Neural crest cell (in vitro differentiated cells): ENCODE results near the gene INA. TPM values are rescaled to one million over a fixed set of nuclear protein-coding genes. Genes with fewer than 3 reads are reported as not detected.

Experiments
- DNase-seq: peaks from one replicate; pipeline ENCODE4 v3.0.0; 2021; ENCODE audit warnings: low read depth, mixed read lengths, low spot score
- H3K27ac Mint-ChIP-seq: one replicate; pipeline ENCODE4 v1.8.0; 2021; ENCODE audit warnings: mild to moderate bottlenecking, mixed read lengths; ENCODE audit not compliant: unreplicated experiment
- H3K27me3 Mint-ChIP-seq: 2 replicates; pipeline ENCODE4 v1.8.0; 2021; ENCODE audit warnings: low read depth, mild to moderate bottlenecking, mixed read lengths
- H3K36me3 Mint-ChIP-seq: 2 replicates; pipeline ENCODE4 v1.8.0; 2021; ENCODE audit warnings: low read depth, mild to moderate bottlenecking, mixed read lengths
- H3K4me1 Mint-ChIP-seq: 2 replicates; pipeline ENCODE4 v1.8.0; 2021; ENCODE audit warnings: mixed read lengths
- H3K4me3 Mint-ChIP-seq: one replicate; pipeline ENCODE4 v1.8.0; 2021; ENCODE audit warnings: mild to moderate bottlenecking, mixed read lengths
- H3K9me3 Mint-ChIP-seq: 2 replicates; pipeline ENCODE4 v1.8.0; 2021; ENCODE audit warnings: mixed read lengths
- total RNA-seq: library from RNA; stranded (reverse); gene quantifications from 2 replicates; pipeline ENCODE4 v1.2.1, GENCODE V29; 2021
- TF ChIP-seq, protein P1 (sequence below): fragments of 200-600 bp; sonication (generic); conservative IDR thresholded peaks from 2 replicates; pipeline ENCODE4 v1.5.0; 2021; ENCODE audit warnings: antibody characterized with exemption, mild to moderate bottlenecking

Gene INA
- total RNA-seq, 1 donor from 2014 or later: 39.7 TPM

DNA sequence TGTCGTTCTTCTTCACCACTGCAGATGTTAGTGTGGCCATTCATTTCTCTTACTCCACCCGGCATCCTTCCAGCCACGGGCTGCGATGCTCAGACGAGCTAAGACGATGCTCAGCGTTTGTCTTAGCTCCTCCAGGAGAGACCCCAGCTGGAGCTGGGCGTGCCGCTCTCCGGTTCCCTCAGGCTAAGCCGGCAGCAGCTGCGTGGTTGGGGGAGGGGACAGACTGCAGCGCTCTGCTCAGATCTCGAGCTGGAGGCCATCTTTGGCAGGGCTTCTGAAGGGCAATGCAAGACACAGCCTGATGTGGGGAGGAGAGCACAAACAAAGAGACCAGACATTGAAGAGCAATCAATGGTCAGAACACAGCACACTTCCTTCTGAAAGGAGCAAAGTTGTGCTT lies 4.8 kb downstream of the INA start:
- H3K36me3 Mint-ChIP-seq: peaks cover 7% of the 10 kb centered on the region
- H3K27me3 Mint-ChIP-seq: peaks cover 48% of the 10 kb centered on the region
- peak; percentile 50 for DNase-seq
- H3K9me3 Mint-ChIP-seq: no peaks in the 10 kb centered on the region
- H3K27ac Mint-ChIP-seq: peak overlapping the region; percentile 83
- H3K4me1 Mint-ChIP-seq: peaks cover 24% of the 10 kb centered on the region
- peak overlapping the region; percentile 84 for H3K4me3 Mint-ChIP-seq
- TF ChIP-seq, protein P1, sequence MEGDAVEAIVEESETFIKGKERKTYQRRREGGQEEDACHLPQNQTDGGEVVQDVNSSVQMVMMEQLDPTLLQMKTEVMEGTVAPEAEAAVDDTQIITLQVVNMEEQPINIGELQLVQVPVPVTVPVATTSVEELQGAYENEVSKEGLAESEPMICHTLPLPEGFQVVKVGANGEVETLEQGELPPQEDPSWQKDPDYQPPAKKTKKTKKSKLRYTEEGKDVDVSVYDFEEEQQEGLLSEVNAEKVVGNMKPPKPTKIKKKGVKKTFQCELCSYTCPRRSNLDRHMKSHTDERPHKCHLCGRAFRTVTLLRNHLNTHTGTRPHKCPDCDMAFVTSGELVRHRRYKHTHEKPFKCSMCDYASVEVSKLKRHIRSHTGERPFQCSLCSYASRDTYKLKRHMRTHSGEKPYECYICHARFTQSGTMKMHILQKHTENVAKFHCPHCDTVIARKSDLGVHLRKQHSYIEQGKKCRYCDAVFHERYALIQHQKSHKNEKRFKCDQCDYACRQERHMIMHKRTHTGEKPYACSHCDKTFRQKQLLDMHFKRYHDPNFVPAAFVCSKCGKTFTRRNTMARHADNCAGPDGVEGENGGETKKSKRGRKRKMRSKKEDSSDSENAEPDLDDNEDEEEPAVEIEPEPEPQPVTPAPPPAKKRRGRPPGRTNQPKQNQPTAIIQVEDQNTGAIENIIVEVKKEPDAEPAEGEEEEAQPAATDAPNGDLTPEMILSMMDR: no peak

DNA sequence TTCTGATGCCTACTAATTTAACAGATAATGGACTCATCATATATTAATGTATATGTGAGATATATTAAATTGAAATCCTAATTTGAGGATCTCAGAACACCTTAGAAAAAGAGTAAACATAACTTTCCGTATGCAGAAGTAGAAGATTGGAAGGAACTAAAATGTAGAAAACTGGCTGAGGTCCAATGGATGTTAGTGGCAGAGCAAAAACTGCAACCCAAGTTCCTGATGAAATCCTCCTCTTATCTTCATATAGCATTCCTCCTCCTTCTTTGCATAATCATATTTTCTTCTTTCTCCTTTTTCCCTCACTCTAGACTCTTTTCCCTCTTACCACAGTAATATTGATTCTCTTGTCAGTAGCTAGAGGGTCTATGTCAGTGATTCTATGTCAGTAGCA lies 6.0 kb downstream of the INA start:
- H3K27me3 Mint-ChIP-seq: peaks cover 38% of the 10 kb centered on the region
- no peaks in the 10 kb centered on the region for H3K9me3 Mint-ChIP-seq
- no peak for DNase-seq
- H3K27ac Mint-ChIP-seq: no peak overlapping the region
- TF ChIP-seq, protein P1: no peak
- no peak overlapping the region for H3K4me3 Mint-ChIP-seq
- peaks cover 24% of the 10 kb centered on the region for H3K4me1 Mint-ChIP-seq
- peaks cover 7% of the 10 kb centered on the region for H3K36me3 Mint-ChIP-seq

DNA sequence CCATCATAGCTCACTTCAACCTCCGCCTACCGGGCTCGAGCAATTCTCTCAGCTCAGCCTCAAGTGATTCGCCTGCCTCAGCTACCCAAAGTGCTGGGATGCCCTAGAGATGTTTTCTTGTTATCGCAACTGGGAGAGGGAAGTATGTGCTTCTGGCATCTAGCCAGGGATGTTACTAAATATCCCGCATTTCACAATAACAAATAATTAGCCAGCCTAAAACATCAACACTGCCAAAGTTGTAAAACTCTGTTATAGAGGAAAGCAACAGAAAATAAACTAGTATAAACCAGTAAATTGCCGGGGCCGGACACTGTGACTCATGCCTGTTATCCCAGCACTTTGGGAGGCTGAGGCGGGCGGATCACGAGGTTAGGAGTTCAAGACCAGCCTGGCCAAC lies 7.2 kb downstream of the INA start:
- Mint-ChIP-seq H3K36me3 (peaks cover 3% of the 10 kb centered on the region), H3K27ac (no peak overlapping the region), H3K4me1 (peaks cover 18% of the 10 kb centered on the region), H3K4me3 (no peak overlapping the region), H3K27me3 (peaks cover 26% of the 10 kb centered on the region), H3K9me3 (no peaks in the 10 kb centered on the region)
- no peak for DNase-seq
- TF ChIP-seq, protein P1: no peak

DNA sequence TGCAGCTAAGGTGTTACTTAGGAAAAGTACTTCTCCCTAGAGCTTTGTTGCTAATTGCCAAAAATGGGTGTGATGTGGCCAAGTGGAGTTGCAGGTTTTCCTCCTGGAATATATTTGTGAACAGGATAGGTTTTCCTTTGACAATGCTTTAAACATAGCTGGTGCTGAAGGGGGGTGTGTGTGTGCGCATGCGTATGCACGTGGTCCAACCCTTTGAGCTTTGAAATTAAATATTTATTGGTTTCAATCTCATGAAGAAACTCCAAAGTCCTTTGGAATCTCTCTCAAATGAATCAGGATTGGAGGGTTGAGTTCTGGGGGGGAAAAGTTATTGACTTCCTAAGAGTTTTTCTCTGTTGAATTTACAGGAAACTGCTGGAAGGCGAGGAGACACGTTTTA lies 11.1 kb downstream of the INA start:
- H3K4me3 Mint-ChIP-seq: no peak overlapping the region
- H3K4me1 Mint-ChIP-seq: no peaks in the 10 kb centered on the region
- H3K27ac Mint-ChIP-seq: no peak overlapping the region
- H3K36me3 Mint-ChIP-seq: no peaks in the 10 kb centered on the region
- TF ChIP-seq, protein P1: no peak
- no peaks in the 10 kb centered on the region for H3K27me3 Mint-ChIP-seq
- no peak for DNase-seq
- H3K9me3 Mint-ChIP-seq: no peaks in the 10 kb centered on the region

DNA sequence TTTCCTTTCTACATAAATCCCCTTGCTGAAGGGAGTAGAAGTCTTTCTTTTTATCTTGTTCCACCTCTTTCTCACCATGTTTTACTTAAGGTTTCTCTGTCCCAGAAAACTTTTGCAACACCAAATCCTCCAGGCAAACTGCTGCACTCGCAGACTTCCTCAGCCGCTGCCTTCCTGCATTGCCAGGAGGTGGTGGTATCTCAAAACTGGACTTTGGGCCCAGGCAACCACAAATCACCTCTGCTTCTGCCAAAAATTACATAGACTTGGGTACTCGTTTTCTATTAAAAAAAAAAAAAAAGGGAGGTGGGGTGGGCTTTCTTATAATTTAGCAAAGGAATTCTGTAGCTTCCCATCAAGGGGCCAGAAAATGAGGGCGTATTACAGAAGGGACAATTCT lies 14.7 kb downstream of the INA start:
- Mint-ChIP-seq H3K36me3 (no peaks in the 10 kb centered on the region), H3K27me3 (no peaks in the 10 kb centered on the region), H3K9me3 (no peaks in the 10 kb centered on the region), H3K4me3 (no peak overlapping the region), H3K4me1 (no peaks in the 10 kb centered on the region), H3K27ac (no peak overlapping the region)
- no peak for DNase-seq
- TF ChIP-seq, protein P1: no peak
